Stimulated activated CD4-positive, alpha-beta T cell treated with anti-CD3 and anti-CD28 coated beads, Interleukin-4, amount 100 ng/mL, for 4 hours (primary cell): ENCODE results near the gene ESM1.
"Not testable (repeated sequence)": the region's sequence is repeated elsewhere in the genome, so short reads cannot be mapped to it uniquely, and the experiment has no call there.

Source experiments
- DNase-seq, 2 experiments: peaks; one replicate each; pipeline ENCODE4 v3.0.0-alpha.2; 2020

ESM1 gene

GRCh38 chr5:54985301-54986268 is at the start of gene ESM1:
Gene ESM1 (minus strand): TSS chr5:54985593. CDS start chr5:54985517, 76 bp downstream.
- DNase-seq, result no peak

- no peak for DNase-seq
These were observed 48.2 kb upstream of the ESM1 start for GRCh38 chr5:55033568-55033967.

GRCh38 chr5:55031492-55031891 is 46.1 kb upstream of the ESM1 start:
- DNase-seq, result no peak

- no peak for DNase-seq
These were observed 45.4 kb upstream of the ESM1 start for GRCh38 chr5:55030676-55031369.

GRCh38 chr5:55030220-55030619 is 44.8 kb upstream of the ESM1 start:
- no peak for DNase-seq

- no peak for DNase-seq
These were observed 42.2 kb upstream of the ESM1 start for GRCh38 chr5:55027595-55027994.

- DNase-seq, result no peak
These were observed 37.1 kb upstream of the ESM1 start for GRCh38 chr5:55022450-55022849.

GRCh38 chr5:55021821-55022220 is 36.4 kb upstream of the ESM1 start:
- DNase-seq, result no peak

- no peak for DNase-seq
These were observed 36.0 kb upstream of the ESM1 start for GRCh38 chr5:55021410-55021809.

GRCh38 chr5:55010149-55010548 is 24.8 kb upstream of the ESM1 start:
- DNase-seq, result not testable (repeated sequence)

- DNase-seq, result no peak
These were observed 19.3 kb upstream of the ESM1 start for GRCh38 chr5:55004729-55005128.

- DNase-seq, result no peak
These were observed 18.2 kb upstream of the ESM1 start for GRCh38 chr5:55003432-55004065.

- not testable (repeated sequence) for DNase-seq
These were observed 16.8 kb upstream of the ESM1 start for GRCh38 chr5:55002166-55002565.

- no peak for DNase-seq
These were observed 11.7 kb upstream of the ESM1 start for GRCh38 chr5:54997081-54997480.

GRCh38 chr5:54996466-54996865 is 11.1 kb upstream of the ESM1 start:
- DNase-seq, result no peak

- no peak for DNase-seq
These were observed 9.8 kb upstream of the ESM1 start for GRCh38 chr5:54995168-54995567.

- DNase-seq, result no peak
These were observed 9.2 kb upstream of the ESM1 start for GRCh38 chr5:54994628-54995027.

- DNase-seq, result no peak
These were observed 7.9 kb upstream of the ESM1 start for GRCh38 chr5:54993318-54993717.

GRCh38 chr5:54991416-54991815 is 6.0 kb upstream of the ESM1 start:
- no peak for DNase-seq

- DNase-seq, result no peak
These were observed 5.5 kb upstream of the ESM1 start for GRCh38 chr5:54990841-54991258.

GRCh38 chr5:54988817-54989216 is 3.4 kb upstream of the ESM1 start:
- no peak for DNase-seq

GRCh38 chr5:54988218-54988617 is 2.8 kb upstream of the ESM1 start:
- no peak for DNase-seq

- no peak for DNase-seq
These were observed 869 bp upstream of the ESM1 start for GRCh38 chr5:54986269-54986654.

- no peak for DNase-seq
These were observed 3.5 kb downstream of the ESM1 start for GRCh38 chr5:54981928-54982327.
